Endothelial cell of umbilical vein (primary cell): Measurements from ENCODE around the gene LTA4H. TPM values are rescaled to one million over a fixed set of nuclear protein-coding genes. Genes with fewer than 3 reads are reported as not detected.
A peak's percentile ranks its signal among the peaks of the same experiment; 100 is the strongest.

Experiments used
- BruUV-seq: library from RNA; stranded (reverse); fragments of 400-500 nt; replicated peaks from 2 replicates; lab custom pipeline; 2021; lab: Mats Ljungman, UMichigan
- CTCF ChIA-PET: fragments of 300-600, 350-600 bp; sonication (Branson Sonifier 250); formaldehyde crosslinking; loops from one replicate; lab custom pipeline; 2021; ENCODE audit warnings: antibody characterized with exemption, inconsistent platforms; lab: Charles Lee
- POLR2A ChIA-PET: fragments of 300-600, 350-600 bp; sonication (Branson Sonifier 250); formaldehyde crosslinking; loops from one replicate; lab custom pipeline; 2021; ENCODE audit warnings: antibody characterized with exemption, inconsistent platforms; lab: Charles Lee
- DNase-seq: peaks from one replicate; pipeline ENCODE4 v3.0.0-alpha.2; 2011; ENCODE audit warnings: low read depth, low spot score
- FAIRE-seq: peaks from 2 replicates; lab custom pipeline; 2011; peaks lifted over from hg19 to GRCh38; lab: Jason Lieb, UNC
- H2AFZ ChIP-seq: 2 replicates; pipeline ENCODE4 v1.6.0; 2012; ENCODE audit warnings: low read depth, low read length, control low read depth, inconsistent platforms
- H3K27ac ChIP-seq: 2 replicates; pipeline ENCODE4 v1.5.1; 2011; ENCODE audit warnings: low read depth, mild to moderate bottlenecking, control low read depth, low read length, moderate library complexity; ENCODE audit not compliant: insufficient read depth
- H3K27me3 ChIP-seq, 2 experiments: 2 replicates each; pipeline versions ENCODE4 v1.6.0 to v1.6.1; 2011; ENCODE audit warnings: low read length in 2 of 2, mixed read lengths in 1 of 2; ENCODE audit not compliant: control insufficient read depth in 2 of 2, insufficient read depth in 2 of 2
- H3K36me3 ChIP-seq, 2 experiments: 2 replicates in 1 of 2; 3 replicates in 1 of 2; pipeline ENCODE4 v1.5.1; 2011; ENCODE audit warnings: low read length in 2 of 2, mild to moderate bottlenecking in 1 of 2, moderate library complexity in 1 of 2; ENCODE audit not compliant: control insufficient read depth in 2 of 2, insufficient read depth in 2 of 2; ENCODE audit errors: extremely low read depth in 1 of 2
- H3K4me1 ChIP-seq: 3 replicates; pipeline ENCODE4 v1.5.1; 2011; ENCODE audit warnings: mild to moderate bottlenecking, low read length; ENCODE audit not compliant: control insufficient read depth, insufficient read depth; ENCODE audit errors: extremely low read depth
- H3K4me2 ChIP-seq: 2 replicates; pipeline ENCODE4 v1.6.1; 2011; ENCODE audit warnings: low read length, control low read depth, mixed read lengths; ENCODE audit not compliant: insufficient read depth
- H3K4me3 ChIP-seq, 3 experiments: fragments of 200-600 bp in 1 of 3; sonication (generic), shearing (Covaris generic) in 1 of 3; replicated peaks in 1 of 3; 2 replicates each; pipeline ENCODE4 v1.5.1; 2011 to 2016; ENCODE audit warnings: control low read depth in 3 of 3, low read length in 3 of 3, mild to moderate bottlenecking in 2 of 3, inconsistent platforms in 1 of 3, low read depth in 1 of 3, moderate library complexity in 1 of 3; ENCODE audit not compliant: insufficient read depth in 1 of 3
- H3K79me2 ChIP-seq: 2 replicates; pipeline ENCODE4 v1.6.0; 2012; ENCODE audit warnings: low read length, inconsistent platforms; ENCODE audit not compliant: control insufficient read depth, insufficient read depth
- H3K9ac ChIP-seq: replicated peaks from 2 replicates; pipeline ENCODE3; 2011; ENCODE audit warnings: low read length, control low read depth; ENCODE audit not compliant: insufficient read depth; ENCODE audit errors: extremely low read depth
- H3K9me1 ChIP-seq: replicated peaks from 3 replicates; pipeline ENCODE4 v1.6.0; 2011; ENCODE audit warnings: mild to moderate bottlenecking, low read length; ENCODE audit not compliant: control insufficient read depth, insufficient read depth; ENCODE audit errors: extremely low read depth
- H3K9me3 ChIP-seq: replicated peaks from 2 replicates; pipeline ENCODE4 v1.5.1; 2012; ENCODE audit warnings: low read length, inconsistent platforms; ENCODE audit not compliant: control insufficient read depth, insufficient read depth
- H4K20me1 ChIP-seq: replicated peaks from 2 replicates; pipeline ENCODE3; 2011; ENCODE audit warnings: mild to moderate bottlenecking, low read length; ENCODE audit not compliant: control insufficient read depth, insufficient read depth; ENCODE audit errors: extremely low read depth
- CTCF ChIP-seq, 2 donors: IDR thresholded peaks; 1 replicate in 1 of 2; 2 replicates in 1 of 2; pipeline ENCODE4 v1.5.1; 2011; ENCODE audit warnings: low read length in 2 of 2, mild to moderate bottlenecking in 2 of 2, moderate library complexity in 2 of 2, control low read depth in 1 of 2, inconsistent platforms in 1 of 2, low read depth in 1 of 2; ENCODE audit not compliant: insufficient read depth in 1 of 2; ENCODE audit errors: extremely low read depth in 1 of 2
- EZH2 ChIP-seq: IDR thresholded peaks from 2 replicates; pipeline ENCODE4 v1.6.1; 2012; ENCODE audit warnings: borderline replicate concordance, low read depth, mild to moderate bottlenecking, moderate library complexity, low read length, inconsistent platforms; ENCODE audit not compliant: severe bottlenecking
- FOS ChIP-seq: IDR thresholded peaks from 2 replicates; pipeline ENCODE4 v1.6.1; 2011; ENCODE audit warnings: mild to moderate bottlenecking, low read length, moderate library complexity, borderline replicate concordance; ENCODE audit not compliant: insufficient read depth
- GATA2 ChIP-seq: IDR thresholded peaks from 2 replicates; pipeline ENCODE4 v1.7.0; 2011; ENCODE audit warnings: low read depth, mild to moderate bottlenecking, moderate library complexity, mixed read lengths, low read length; ENCODE audit not compliant: insufficient read length, insufficient read depth
- JUN ChIP-seq: IDR thresholded peaks from 2 replicates; pipeline ENCODE4 v1.6.1; 2011; ENCODE audit warnings: borderline replicate concordance, low read depth; ENCODE audit not compliant: insufficient read length, insufficient read depth
- MAX ChIP-seq: IDR thresholded peaks from 2 replicates; pipeline ENCODE4 v1.6.1; 2011; ENCODE audit not compliant: insufficient read depth, insufficient read length
- MYC ChIP-seq: IDR thresholded peaks from one replicate; pipeline ENCODE4 v1.6.1; 2011; ENCODE audit warnings: mild to moderate bottlenecking, low read depth, low read length
- POLR2A ChIP-seq: IDR thresholded peaks from 2 replicates; pipeline ENCODE4 v1.6.1; 2012; ENCODE audit warnings: low read depth, mild to moderate bottlenecking, control low read depth, low read length
- POLR2AphosphoS5 ChIP-seq: IDR thresholded peaks from 2 replicates; pipeline ENCODE4 v1.6.1; 2012; ENCODE audit warnings: low read depth, mild to moderate bottlenecking, control low read depth, low read length, moderate library complexity; ENCODE audit not compliant: insufficient read depth
- dilution Hi-C: fragments of 300-500 bp; cut with MboI; formaldehyde crosslinking; loops from one replicate; pipeline ENCODE4 v1.15.0; 2019; ENCODE audit warnings: low sequenced_read_pairs; ENCODE audit not compliant: extremely low pct_ligation_motif_present
- intact Hi-C: fragments of 100-400 bp; cut with micrococcal nuclease; formaldehyde crosslinking; loops from one replicate; pipeline ENCODE4 v1.10.0; 2022
- polyA plus RNA-seq, 4 experiments: library from polyadenylated mRNA; depleted of rRNA in 3 of 4; stranded (reverse) in 3 of 4; unstranded in 1 of 4; fragments of >200 nt; gene quantifications; 2 replicates each; pipeline versions ENCODE4 v1.2.1 to v1.2.3, GENCODE V29; 2011 to 2012; ENCODE audit warnings: missing spikeins in 1 of 4
- total RNA-seq: library from RNA; stranded (reverse); gene quantifications from 2 replicates; pipeline ENCODE4 v1.2.3, GENCODE V29; 2021

LTA4H gene
- total and polyA plus RNA-seq, 2 donors (not counting 3 experiments of a cell fraction or from before 2014, with no cell fraction given), result 77.1 to 85.2 TPM

- Histone ChIP-seq H3K9ac (no peak overlapping the region), H3K79me2 (no peaks in the 10 kb centered on the region), H3K9me3 (no peaks in the 10 kb centered on the region), H3K27me3 (no peaks in the 10 kb centered on the region), H4K20me1 (no peaks in the 10 kb centered on the region), H3K9me1 (no peaks in the 10 kb centered on the region), H3K36me3 (no peaks in the 10 kb centered on the region), H2AFZ (peak overlapping the region; percentile 79), H3K27ac (peak overlapping the region; percentile 26), H3K4me3 (no peak overlapping the region), H3K4me2 (no peak overlapping the region), H3K4me1 (peaks cover 25% of the 10 kb centered on the region)
- CTCF ChIA-PET, result interaction anchor here (0.5 kb wide), 1 partner anchor 264 kb away, joined by 3 read pairs; no protein-coding TSS in a partner anchor
- TF ChIP-seq MAX, result no peak
- peak; percentile 39 for TF ChIP-seq JUN
- TF ChIP-seq MYC, result no peak
- TF ChIP-seq POLR2A, result no peak
- no peak for TF ChIP-seq CTCF (IDR thresholded peaks at IDR 0.05; ENCODE audit: extremely low read depth in 1 of 2, insufficient read depth in 1 of 2, low read depth in 1 of 2, low read length in 2 of 2)
- peak; percentile 70 for TF ChIP-seq FOS
- TF ChIP-seq GATA2, result peak; percentile 71
- TF ChIP-seq EZH2, result no peak
- peak; percentile 50 for TF ChIP-seq POLR2AphosphoS5
- POLR2A ChIA-PET, result no interaction called here
- dilution Hi-C loops (no loop called here), intact Hi-C loops (no loop called here)
- no peak for FAIRE-seq
- BruUV-seq, result no TSS peak
- DNase-seq, result no peak
These were observed 47.8 kb upstream of the LTA4H start for GRCh38 chr12:96083020-96083719.
